ENCODE measurements around the gene TSR3.

DNA sequence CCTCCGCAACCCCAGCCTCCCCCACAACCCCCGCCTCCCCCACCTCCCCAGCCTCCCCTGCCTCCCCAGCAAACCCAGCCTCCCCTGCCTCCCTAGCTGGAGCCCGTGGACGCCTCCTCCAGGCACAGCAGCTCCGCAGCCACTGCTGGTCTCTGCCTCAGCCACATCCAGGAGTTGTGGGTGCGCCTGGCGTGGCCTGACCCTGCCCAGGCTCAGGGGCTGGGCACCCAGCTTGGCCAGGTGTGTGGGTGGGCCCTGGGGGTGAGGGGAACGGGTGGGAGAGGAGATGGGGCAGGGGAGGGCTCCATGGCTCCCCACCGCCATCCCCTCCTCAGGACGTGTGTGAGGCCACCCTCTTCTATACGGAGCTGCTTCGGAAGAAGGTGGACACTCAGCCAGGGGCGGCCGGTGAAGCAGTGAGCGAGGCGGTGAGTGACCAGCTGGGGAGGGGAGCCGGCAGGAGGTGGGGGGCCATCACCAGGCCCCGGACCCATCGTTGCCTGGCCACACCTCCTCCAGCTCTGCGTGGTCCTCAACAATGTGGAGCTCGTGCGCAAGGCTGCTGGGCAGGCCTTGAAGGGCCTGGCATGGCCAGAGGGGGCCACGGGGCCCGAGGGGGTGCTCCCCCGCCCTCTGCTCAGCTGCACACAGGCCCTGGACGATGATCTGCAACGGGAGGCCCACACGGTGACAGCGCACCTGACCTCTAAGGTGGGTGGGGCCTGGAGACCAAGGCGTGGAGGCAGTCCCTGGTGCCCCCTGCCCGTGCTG, 5.8 kb downstream of the TSR3 start:
- TF ChIP-seq, protein P1, sequence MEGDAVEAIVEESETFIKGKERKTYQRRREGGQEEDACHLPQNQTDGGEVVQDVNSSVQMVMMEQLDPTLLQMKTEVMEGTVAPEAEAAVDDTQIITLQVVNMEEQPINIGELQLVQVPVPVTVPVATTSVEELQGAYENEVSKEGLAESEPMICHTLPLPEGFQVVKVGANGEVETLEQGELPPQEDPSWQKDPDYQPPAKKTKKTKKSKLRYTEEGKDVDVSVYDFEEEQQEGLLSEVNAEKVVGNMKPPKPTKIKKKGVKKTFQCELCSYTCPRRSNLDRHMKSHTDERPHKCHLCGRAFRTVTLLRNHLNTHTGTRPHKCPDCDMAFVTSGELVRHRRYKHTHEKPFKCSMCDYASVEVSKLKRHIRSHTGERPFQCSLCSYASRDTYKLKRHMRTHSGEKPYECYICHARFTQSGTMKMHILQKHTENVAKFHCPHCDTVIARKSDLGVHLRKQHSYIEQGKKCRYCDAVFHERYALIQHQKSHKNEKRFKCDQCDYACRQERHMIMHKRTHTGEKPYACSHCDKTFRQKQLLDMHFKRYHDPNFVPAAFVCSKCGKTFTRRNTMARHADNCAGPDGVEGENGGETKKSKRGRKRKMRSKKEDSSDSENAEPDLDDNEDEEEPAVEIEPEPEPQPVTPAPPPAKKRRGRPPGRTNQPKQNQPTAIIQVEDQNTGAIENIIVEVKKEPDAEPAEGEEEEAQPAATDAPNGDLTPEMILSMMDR (IDR thresholded peaks at IDR 0.05 in 2 of 3, conservative IDR thresholded peaks at IDR 0.05 in 1 of 3; ENCODE audit: borderline replicate concordance in 1 of 3, insufficient read depth in 1 of 3, low read depth in 2 of 3, low read length in 2 of 3) = no peak
- TF ChIP-seq, protein P2, sequence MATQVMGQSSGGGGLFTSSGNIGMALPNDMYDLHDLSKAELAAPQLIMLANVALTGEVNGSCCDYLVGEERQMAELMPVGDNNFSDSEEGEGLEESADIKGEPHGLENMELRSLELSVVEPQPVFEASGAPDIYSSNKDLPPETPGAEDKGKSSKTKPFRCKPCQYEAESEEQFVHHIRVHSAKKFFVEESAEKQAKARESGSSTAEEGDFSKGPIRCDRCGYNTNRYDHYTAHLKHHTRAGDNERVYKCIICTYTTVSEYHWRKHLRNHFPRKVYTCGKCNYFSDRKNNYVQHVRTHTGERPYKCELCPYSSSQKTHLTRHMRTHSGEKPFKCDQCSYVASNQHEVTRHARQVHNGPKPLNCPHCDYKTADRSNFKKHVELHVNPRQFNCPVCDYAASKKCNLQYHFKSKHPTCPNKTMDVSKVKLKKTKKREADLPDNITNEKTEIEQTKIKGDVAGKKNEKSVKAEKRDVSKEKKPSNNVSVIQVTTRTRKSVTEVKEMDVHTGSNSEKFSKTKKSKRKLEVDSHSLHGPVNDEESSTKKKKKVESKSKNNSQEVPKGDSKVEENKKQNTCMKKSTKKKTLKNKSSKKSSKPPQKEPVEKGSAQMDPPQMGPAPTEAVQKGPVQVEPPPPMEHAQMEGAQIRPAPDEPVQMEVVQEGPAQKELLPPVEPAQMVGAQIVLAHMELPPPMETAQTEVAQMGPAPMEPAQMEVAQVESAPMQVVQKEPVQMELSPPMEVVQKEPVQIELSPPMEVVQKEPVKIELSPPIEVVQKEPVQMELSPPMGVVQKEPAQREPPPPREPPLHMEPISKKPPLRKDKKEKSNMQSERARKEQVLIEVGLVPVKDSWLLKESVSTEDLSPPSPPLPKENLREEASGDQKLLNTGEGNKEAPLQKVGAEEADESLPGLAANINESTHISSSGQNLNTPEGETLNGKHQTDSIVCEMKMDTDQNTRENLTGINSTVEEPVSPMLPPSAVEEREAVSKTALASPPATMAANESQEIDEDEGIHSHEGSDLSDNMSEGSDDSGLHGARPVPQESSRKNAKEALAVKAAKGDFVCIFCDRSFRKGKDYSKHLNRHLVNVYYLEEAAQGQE (IDR thresholded peaks at IDR 0.05; ENCODE audit: low read depth) = no peak
- no peak for TF ChIP-seq YY1 (IDR thresholded peaks at IDR 0.05; ENCODE audit: extremely low read depth, insufficient replicate concordance, low read depth, low read length)
- TF ChIP-seq POLR2A (IDR thresholded peaks at IDR 0.05; ENCODE audit: borderline replicate concordance, extremely low read depth, insufficient read depth, insufficient read length) = no peak
- TF ChIP-seq POLR2AphosphoS5 (IDR thresholded peaks at IDR 0.05; ENCODE audit: low read depth, low read length) = no peak
